AG04450 (cell line): ENCODE results near the gene CPNE5. TPM values are rescaled to one million over a fixed set of nuclear protein-coding genes. Genes with fewer than 3 reads are reported as not detected.

ENCODE experiments used
- CTCF ChIA-PET: fragments of 300-600, 350-600 bp; formaldehyde crosslinking; extraction: SDS; loops from one replicate; lab custom pipeline; 2022; ENCODE audit warnings: antibody characterized with exemption, inconsistent platforms; lab: Charles Lee
- POLR2A ChIA-PET: fragments of 350-600 bp; formaldehyde crosslinking; extraction: SDS; loops from one replicate; lab custom pipeline; 2021; ENCODE audit warnings: antibody characterized with exemption, inconsistent platforms; lab: Yijun Ruan, JAX
- DNase-seq: peaks from one replicate; pipeline ENCODE4 v3.0.0-alpha.2; 2011; ENCODE audit warnings: low read depth, low spot score
- H3K27ac ChIP-seq: one replicate; pipeline ENCODE4 v1.5.1; 2012; ENCODE audit warnings: low read depth, low read length, control low read depth
- H3K27me3 ChIP-seq: one replicate; pipeline ENCODE4 v1.6.0; 2012; ENCODE audit warnings: low read length; ENCODE audit not compliant: control insufficient read depth, insufficient read depth
- H3K4me3 ChIP-seq: 2 replicates; pipeline ENCODE4 v1.5.1; 2011; ENCODE audit warnings: mild to moderate bottlenecking, low read depth, low read length, control low read depth
- H3K9me3 ChIP-seq: 2 replicates; pipeline ENCODE4 v1.5.1; 2012; ENCODE audit warnings: low read length; ENCODE audit not compliant: control insufficient read depth, insufficient read depth
- polyA plus RNA-seq: library from polyadenylated mRNA; depleted of rRNA; stranded (reverse); fragments of >200 nt; gene quantifications from 2 replicates; pipeline ENCODE4 v1.2.3, GENCODE V29; 2011
- TF ChIP-seq, protein P1 (sequence below): IDR thresholded peaks from 2 replicates; pipeline ENCODE4 v1.5.1; 2011; ENCODE audit warnings: low read depth, low read length, control low read depth, inconsistent platforms

Gene CPNE5
- polyA plus RNA-seq, 1 experiment = 0.10 TPM

DNA sequence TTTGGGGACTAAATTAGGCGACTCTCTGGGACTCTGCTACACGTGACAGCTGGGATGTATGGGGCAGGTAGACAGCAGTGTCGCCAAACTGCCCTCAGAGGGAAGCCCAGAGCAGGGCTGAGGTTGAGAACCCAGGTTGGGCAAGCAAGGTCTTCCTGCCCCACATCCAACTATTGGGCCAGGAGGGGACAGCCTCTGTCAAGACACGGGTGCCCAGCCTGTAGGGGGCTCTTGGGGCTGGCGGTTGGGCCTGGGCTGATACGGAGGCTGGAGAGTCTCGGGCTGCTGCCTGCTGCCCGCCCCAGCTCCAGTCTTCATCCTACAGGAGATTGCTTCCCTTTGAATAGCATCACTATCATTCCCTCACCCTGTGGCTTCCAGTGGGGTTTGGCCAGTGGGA lies 33.3 kb downstream of the CPNE5 start:
- POLR2A ChIA-PET = no interaction called here
- Histone ChIP-seq H3K4me3 (no peak overlapping the region), H3K27ac (no peak overlapping the region), H3K27me3 (peaks cover 42% of the 10 kb centered on the region), H3K9me3 (no peaks in the 10 kb centered on the region)
- CTCF ChIA-PET = interaction anchor here (1.3 kb wide), 1 partner anchor 40 kb away, joined by 3 read pairs; no protein-coding TSS in a partner anchor
- TF ChIP-seq, protein P1, sequence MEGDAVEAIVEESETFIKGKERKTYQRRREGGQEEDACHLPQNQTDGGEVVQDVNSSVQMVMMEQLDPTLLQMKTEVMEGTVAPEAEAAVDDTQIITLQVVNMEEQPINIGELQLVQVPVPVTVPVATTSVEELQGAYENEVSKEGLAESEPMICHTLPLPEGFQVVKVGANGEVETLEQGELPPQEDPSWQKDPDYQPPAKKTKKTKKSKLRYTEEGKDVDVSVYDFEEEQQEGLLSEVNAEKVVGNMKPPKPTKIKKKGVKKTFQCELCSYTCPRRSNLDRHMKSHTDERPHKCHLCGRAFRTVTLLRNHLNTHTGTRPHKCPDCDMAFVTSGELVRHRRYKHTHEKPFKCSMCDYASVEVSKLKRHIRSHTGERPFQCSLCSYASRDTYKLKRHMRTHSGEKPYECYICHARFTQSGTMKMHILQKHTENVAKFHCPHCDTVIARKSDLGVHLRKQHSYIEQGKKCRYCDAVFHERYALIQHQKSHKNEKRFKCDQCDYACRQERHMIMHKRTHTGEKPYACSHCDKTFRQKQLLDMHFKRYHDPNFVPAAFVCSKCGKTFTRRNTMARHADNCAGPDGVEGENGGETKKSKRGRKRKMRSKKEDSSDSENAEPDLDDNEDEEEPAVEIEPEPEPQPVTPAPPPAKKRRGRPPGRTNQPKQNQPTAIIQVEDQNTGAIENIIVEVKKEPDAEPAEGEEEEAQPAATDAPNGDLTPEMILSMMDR = no peak
- DNase-seq = no peak

DNA sequence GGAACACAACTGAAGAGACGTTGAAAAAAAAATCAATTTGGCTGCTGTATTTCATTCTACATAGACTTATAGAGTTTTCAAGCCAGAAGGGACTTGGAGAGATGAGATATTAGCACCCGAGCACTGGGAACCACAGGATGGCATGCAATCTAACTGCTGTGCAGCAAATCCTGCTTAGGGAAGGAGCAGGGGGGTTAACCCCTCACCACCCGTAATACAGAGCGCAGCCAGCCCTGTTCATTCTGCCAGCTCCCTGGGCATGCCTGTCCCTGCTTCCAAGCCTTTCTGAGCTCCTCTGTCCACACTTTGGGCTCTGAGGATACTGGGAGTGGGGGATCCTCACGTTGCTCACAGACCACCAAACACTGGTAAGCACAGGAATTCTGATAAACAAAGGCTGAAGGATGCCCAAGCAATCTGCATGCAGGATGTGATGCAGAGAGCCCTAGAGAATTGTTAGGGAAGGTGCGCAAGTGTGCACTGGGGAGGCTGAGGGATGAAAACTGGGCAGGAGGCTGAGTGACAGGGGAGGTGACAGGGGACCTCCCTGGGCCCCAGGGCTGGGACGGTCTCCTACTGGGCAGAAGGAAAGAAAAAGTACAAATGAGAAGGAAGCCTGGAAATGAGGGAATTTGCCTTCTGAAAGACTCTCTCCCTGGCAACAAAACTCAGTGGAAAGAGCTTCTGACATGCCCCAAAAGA lies 34.0 kb downstream of the CPNE5 start:
- ChIA-PET CTCF (interaction anchor here (1.3 kb wide), 1 partner anchor 40 kb away, joined by 3 read pairs; no protein-coding TSS in a partner anchor), POLR2A (no interaction called here)
- no peak for DNase-seq
- Histone ChIP-seq H3K27ac (no peak overlapping the region), H3K4me3 (no peak overlapping the region), H3K27me3 (peaks cover 46% of the 10 kb centered on the region), H3K9me3 (no peaks in the 10 kb centered on the region)
- TF ChIP-seq, protein P1 = no peak

DNA sequence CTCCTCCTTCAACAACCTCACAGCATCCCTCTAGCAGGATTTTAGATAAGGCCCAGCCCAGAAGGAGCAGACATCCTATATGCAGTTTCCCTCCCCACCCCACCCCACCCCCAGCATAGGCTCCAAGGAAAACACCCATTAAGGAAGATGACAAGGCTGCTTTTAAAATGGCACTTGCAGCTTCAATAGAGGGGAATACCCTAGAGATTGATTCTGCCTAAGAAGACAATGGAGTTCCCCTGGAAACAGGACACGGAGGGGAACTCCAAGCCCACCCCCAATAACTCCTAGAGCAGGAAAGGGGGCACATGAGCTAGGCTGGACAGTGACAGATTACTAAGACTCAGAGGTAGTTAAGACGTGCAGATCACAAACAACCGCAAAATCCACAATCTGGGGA lies 34.7 kb downstream of the CPNE5 start:
- H3K27ac ChIP-seq = no peak overlapping the region
- no peak overlapping the region for H3K4me3 ChIP-seq
- TF ChIP-seq, protein P1 = no peak
- ChIA-PET POLR2A (no interaction called here), CTCF (no interaction called here)
- no peak for DNase-seq
- peaks cover 48% of the 10 kb centered on the region for H3K27me3 ChIP-seq
- no peaks in the 10 kb centered on the region for H3K9me3 ChIP-seq

DNA sequence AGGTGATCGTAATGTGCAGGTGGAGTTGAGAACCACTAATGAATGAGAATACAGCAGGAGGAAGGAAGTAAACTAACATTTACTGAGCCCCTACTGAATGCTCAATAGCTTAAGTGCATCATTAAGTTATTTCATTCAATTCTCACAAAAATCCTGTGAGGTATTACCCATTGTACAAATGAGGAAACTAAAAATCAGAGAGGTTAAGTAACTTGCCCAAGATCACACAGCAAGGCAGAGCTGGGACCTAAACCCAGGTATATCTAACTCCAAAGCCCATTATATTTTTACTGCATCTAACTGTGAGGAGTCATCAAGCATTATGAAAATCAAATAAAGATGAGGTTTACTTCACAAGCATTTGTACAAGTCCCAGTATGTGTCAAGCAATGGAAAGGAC lies 35.3 kb downstream of the CPNE5 start:
- DNase-seq = no peak
- CTCF ChIA-PET = no interaction called here

DNA sequence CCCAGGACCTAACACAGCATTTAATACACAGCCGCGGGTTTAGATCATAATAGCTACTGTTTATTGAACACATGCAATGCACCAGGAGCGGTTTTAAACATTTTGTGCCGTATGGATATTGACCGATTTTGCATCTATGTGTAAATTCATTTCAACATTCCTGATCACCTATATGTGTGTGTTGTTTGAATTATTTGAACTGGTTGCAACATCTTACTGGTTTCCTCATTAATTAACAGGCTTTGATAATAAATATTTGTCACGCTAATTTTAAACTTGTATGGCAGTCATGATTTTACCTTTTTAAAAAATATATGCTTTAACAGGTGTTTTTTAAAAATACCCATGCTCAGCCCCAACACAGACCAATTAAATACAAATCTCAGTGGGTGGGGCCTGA lies 35.8 kb downstream of the CPNE5 start:
- TF ChIP-seq, protein P1 = no peak
- Histone ChIP-seq H3K27ac (no peak overlapping the region), H3K27me3 (peaks cover 51% of the 10 kb centered on the region), H3K4me3 (no peak overlapping the region), H3K9me3 (no peaks in the 10 kb centered on the region)
- ChIA-PET CTCF (no interaction called here), POLR2A (no interaction called here)
- no peak for DNase-seq

More for the DNA sequence above, 35.3 kb downstream of the CPNE5 start:
- TF ChIP-seq, protein P1 = no peak
- Histone ChIP-seq H3K27me3 (peaks cover 49% of the 10 kb centered on the region), H3K27ac (no peak overlapping the region), H3K9me3 (no peaks in the 10 kb centered on the region), H3K4me3 (no peak overlapping the region)
- POLR2A ChIA-PET = no interaction called here
